MM.1S (cell line): ENCODE data around the gene TRIML1.

Experiments used
- CTCF ChIP-seq: fragments of 300-600 bp; sonication (generic); IDR thresholded peaks from 2 replicates; pipeline ENCODE4 v1.5.1; 2016; ENCODE audit warnings: antibody characterized with exemption, low read length, mixed read lengths
- EZH2 ChIP-seq: fragments of 300-600 bp; sonication (generic); optimal IDR thresholded peaks from 2 replicates; pipeline ENCODE3; 2017; ENCODE audit warnings: low read depth, mild to moderate bottlenecking, antibody characterized with exemption, low read length, mixed read lengths

GRCh38 chr4:188196134-188196735 lies 57.0 kb downstream of the TRIML1 start:
- TF ChIP-seq CTCF: no peak
- TF ChIP-seq EZH2: no peak
